Measurements from ENCODE around the gene SUGP2.

GRCh38 chr19:19031891-19032290 lies 1.4 kb downstream of the SUGP2 start:
- TF ChIP-seq CTCF (optimal IDR thresholded peaks at IDR 0.05 in 1 of 3, IDR thresholded peaks at IDR 0.05 in 1 of 3, conservative IDR thresholded peaks at IDR 0.05 in 1 of 3; ENCODE audit: extremely low read depth in 1 of 3, insufficient read depth in 2 of 3, low read length in 3 of 3) (no peak), EZH2 (IDR thresholded peaks at IDR 0.05; ENCODE audit: low read length) (no peak)

Data from keratinocyte (primary cell).